Measurements from ENCODE around the gene ARID4A.

DNA sequence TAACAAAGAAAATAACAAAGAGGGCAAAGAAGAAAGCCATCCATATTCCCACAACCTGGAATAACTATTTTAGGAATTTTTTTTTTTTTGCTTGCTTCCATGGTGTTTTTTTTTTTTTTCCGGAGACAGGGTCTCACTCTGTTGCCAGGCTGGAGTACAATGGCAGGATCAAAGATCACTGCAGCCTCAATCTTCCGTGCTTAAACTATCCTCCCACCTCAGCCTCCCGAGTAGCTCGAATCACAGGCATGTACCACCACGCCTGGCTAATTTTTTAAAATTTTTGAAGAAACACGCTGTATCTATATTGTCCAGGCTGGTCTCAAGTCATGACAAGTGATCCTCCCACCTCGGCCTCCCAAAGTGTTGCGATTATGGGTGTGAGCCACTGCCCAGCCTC lies 20.2 kb upstream of the ARID4A start:
- TF ChIP-seq, protein P1, sequence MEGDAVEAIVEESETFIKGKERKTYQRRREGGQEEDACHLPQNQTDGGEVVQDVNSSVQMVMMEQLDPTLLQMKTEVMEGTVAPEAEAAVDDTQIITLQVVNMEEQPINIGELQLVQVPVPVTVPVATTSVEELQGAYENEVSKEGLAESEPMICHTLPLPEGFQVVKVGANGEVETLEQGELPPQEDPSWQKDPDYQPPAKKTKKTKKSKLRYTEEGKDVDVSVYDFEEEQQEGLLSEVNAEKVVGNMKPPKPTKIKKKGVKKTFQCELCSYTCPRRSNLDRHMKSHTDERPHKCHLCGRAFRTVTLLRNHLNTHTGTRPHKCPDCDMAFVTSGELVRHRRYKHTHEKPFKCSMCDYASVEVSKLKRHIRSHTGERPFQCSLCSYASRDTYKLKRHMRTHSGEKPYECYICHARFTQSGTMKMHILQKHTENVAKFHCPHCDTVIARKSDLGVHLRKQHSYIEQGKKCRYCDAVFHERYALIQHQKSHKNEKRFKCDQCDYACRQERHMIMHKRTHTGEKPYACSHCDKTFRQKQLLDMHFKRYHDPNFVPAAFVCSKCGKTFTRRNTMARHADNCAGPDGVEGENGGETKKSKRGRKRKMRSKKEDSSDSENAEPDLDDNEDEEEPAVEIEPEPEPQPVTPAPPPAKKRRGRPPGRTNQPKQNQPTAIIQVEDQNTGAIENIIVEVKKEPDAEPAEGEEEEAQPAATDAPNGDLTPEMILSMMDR (IDR thresholded peaks at IDR 0.05), result no peak
- TF ChIP-seq POLR2A (IDR thresholded peaks at IDR 0.05), result no peak
